Smooth muscle cell of trachea (primary cell): ENCODE measurements around the gene RIPPLY3. TPM values are rescaled to one million over a fixed set of nuclear protein-coding genes. Genes with fewer than 3 reads are reported as not detected.

Source experiments
- total RNA-seq: library from RNA; depleted of rRNA; stranded (reverse); fragments of >200 nt; gene quantifications from 2 replicates; pipeline ENCODE4 v1.2.1, GENCODE V29; 2014

The RIPPLY3 gene
- total RNA-seq, result not detected in 2 replicates

GRCh38 chr21:37006486-37007291 is at the start of gene RIPPLY3:
Gene RIPPLY3, plus strand, starts transcription at chr21:37006702. Its CDS starts 71 bp downstream, at chr21:37006773.

DNA sequence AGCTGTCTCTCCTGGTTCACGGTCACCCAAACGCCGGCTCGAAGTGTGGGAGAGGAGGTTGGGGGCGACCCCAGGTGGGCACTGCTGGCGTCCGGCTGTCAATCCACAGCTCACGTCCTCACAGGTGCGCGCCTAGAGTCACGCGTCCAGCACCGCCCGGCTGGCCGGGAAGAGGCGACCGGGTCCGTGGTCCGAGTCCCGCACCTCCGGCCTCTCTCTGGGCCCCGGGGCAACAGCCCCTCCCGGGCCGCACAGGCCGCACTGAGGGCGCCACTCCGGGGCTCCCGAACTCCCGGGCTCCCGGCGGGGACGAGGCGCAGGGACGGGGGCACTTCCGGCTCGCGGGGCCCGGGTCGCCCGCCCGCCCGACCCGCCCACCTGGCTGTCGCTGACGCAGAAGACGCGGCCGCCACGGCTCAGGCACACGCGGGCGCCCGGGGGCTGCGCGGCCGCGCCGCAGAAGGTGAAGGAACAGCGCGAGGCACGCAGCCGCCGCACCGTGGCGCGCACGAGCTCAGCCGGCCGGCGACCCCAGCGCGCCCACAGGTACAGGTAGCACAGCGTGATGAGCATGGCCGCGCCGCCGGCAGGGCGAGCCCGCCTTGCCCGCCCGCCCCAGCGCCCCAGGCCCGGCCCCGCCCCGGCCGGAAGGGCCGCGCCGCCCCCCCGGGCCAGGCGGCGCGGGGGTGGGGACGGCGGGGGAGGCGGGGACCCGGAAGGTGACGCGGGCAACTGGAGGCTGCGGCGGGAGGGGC is 40.3 kb upstream of the RIPPLY3 start, which contains the start of gene HLCS:
HLCS (minus strand) TSS at position 604 of the 755 bp plus-strand sequence; CDS start at position 573, 31 bp downstream.

Other genes starting within 250 kb of the RIPPLY3 start
- 38.9 and 42.2 TPM in 2 replicates for gene HLCS, start 40.0 kb upstream of the RIPPLY3 start, total RNA-seq
- 3.9 and 7.3 TPM in 2 replicates for gene PIGP, start 66.4 kb downstream of the RIPPLY3 start, total RNA-seq
- gene TTC3, start 66.6 kb downstream of the RIPPLY3 start, total RNA-seq, result 241 and 353 TPM in 2 replicates